K562 (cell line): Measurements from ENCODE around the gene CEACAM18. TPM values are rescaled to one million over a fixed set of nuclear protein-coding genes. Genes with fewer than 3 reads are reported as not detected.

ENCODE experiments used
- ARID2 ChIP-seq: fragments of 450-650 bp; IDR thresholded peaks from 2 replicates; pipeline ENCODE4 v1.6.1; 2017; ENCODE audit warnings: antibody characterized with exemption, mild to moderate bottlenecking
- BMI1 ChIP-seq: fragments of 150-350 bp; IDR thresholded peaks from 2 replicates; pipeline ENCODE4 v1.6.1; 2014; ENCODE audit warnings: low read length
- CXXC5 ChIP-seq: fragments of 250-450 bp; sonication (Bioruptor Pico); IDR thresholded peaks from 2 replicates; pipeline ENCODE4 v1.8.0; 2022; ENCODE audit warnings: inconsistent platforms, mild to moderate bottlenecking, moderate library complexity
- KDM1A ChIP-seq, 2 experiments: fragments of 450-650 bp; IDR thresholded peaks; 2 replicates each; pipeline ENCODE4 v1.6.1; 2016; ENCODE audit warnings: mild to moderate bottlenecking in 2 of 2
- MED1 ChIP-seq: sonication (generic); formaldehyde crosslinking; IDR thresholded peaks from 2 replicates; pipeline ENCODE4 v1.8.1; 2023; ENCODE audit warnings: missing genetic modification reagents, borderline replicate concordance
- NCOA4 ChIP-seq: fragments of 450-650 bp; IDR thresholded peaks from 2 replicates; pipeline ENCODE4 v1.6.1; 2018; ENCODE audit warnings: mild to moderate bottlenecking; ENCODE audit not compliant: partially characterized antibody
- NELFE ChIP-seq: IDR thresholded peaks from 2 replicates; pipeline ENCODE4 v1.6.1; 2011; ENCODE audit warnings: mild to moderate bottlenecking; ENCODE audit not compliant: insufficient read depth, insufficient read length
- PHB2 ChIP-seq: fragments of 450-650 bp; IDR thresholded peaks from 2 replicates; pipeline ENCODE4 v1.6.1; 2017; ENCODE audit warnings: low read depth
- PTTG1 ChIP-seq: fragments of 450-650 bp; IDR thresholded peaks from 2 replicates; pipeline ENCODE4 v1.6.1; 2016; ENCODE audit warnings: low read depth, mild to moderate bottlenecking, missing genetic modification characterization, missing compliant biosample characterization
- SAFB ChIP-seq: fragments of 200-400 bp; formaldehyde crosslinking; IDR thresholded peaks from 2 replicates; pipeline ENCODE4 v1.6.1; 2017; ENCODE audit warnings: low read depth, low read length, borderline replicate concordance
- SOX6 ChIP-seq: fragments of 450-650 bp; IDR thresholded peaks from 2 replicates; pipeline ENCODE4 v1.6.1; 2014; ENCODE audit warnings: mild to moderate bottlenecking
- ZC3H4 ChIP-seq: sonication (generic); formaldehyde crosslinking; IDR thresholded peaks from 2 replicates; pipeline ENCODE4 v1.9.0; 2021; ENCODE audit warnings: missing genetic modification reagents, borderline replicate concordance
- ZNF408 ChIP-seq: fragments of 250-450 bp; sonication (Bioruptor Pico); IDR thresholded peaks from 2 replicates; pipeline ENCODE4 v1.4.0; 2020; ENCODE audit warnings: low read depth, mild to moderate bottlenecking, moderate library complexity
- polyA plus RNA-seq, 8 experiments: library from polyadenylated mRNA; depleted of rRNA in 4 of 8; stranded (reverse) in 5 of 8; unstranded in 3 of 8; fragments of >200 nt; fragmentation: Nextera tagmentation in 2 of 8; fragmentation: Illumina TruSeq in 1 of 8; extraction: Ambion mirVana in 2 of 8; extraction: Trizol in 1 of 8; gene quantifications; 2 replicates each; pipeline versions ENCODE4 v1.2.1 to v1.2.3, GENCODE V29; 2011 to 2014; ENCODE audit warnings: inconsistent platforms in 1 of 8, missing spikeins in 1 of 8
- total RNA-seq, 7 experiments: library from RNA; depleted of rRNA in 6 of 7; stranded (reverse); fragments of >200 nt in 6 of 7; fragmentation: Illumina TruSeq in 2 of 7; extraction: Trizol in 2 of 7; gene quantifications; 2 replicates each; pipeline versions ENCODE4 v1.2.1 to v1.2.3, GENCODE V29; 2011 to 2021; ENCODE audit warnings: low replicate concordance in 1 of 7
- TF ChIP-seq, protein P1 (sequence below), 2 experiments: fragments of 450-650 bp; conservative IDR thresholded peaks; 2 replicates each; pipeline ENCODE4 v1.6.1; 2017; ENCODE audit warnings: mild to moderate bottlenecking in 2 of 2, moderate library complexity in 2 of 2
- TF ChIP-seq, protein P2 (sequence below): fragments of 450-650 bp; conservative IDR thresholded peaks from 2 replicates; pipeline ENCODE4 v1.6.1; 2016; ENCODE audit warnings: missing genetic modification characterization, low read depth, mild to moderate bottlenecking, missing compliant biosample characterization, moderate library complexity
- TF ChIP-seq, protein P3 (sequence below), 2 experiments: fragments of 450-650 bp in 1 of 2; sonication (generic) in 1 of 2; formaldehyde crosslinking in 1 of 2; IDR thresholded peaks in 1 of 2; conservative IDR thresholded peaks in 1 of 2; 2 replicates each; pipeline versions ENCODE4 v1.6.1 to v1.8.1; 2016 to 2023; ENCODE audit warnings: mild to moderate bottlenecking in 2 of 2, moderate library complexity in 2 of 2, inconsistent platforms in 1 of 2, missing genetic modification reagents in 1 of 2
- TF ChIP-seq, protein P4 (sequence below): fragments of 200-800 bp; sonication (Bioruptor generic); IDR thresholded peaks from 2 replicates; pipeline ENCODE4 v1.6.1; 2017; ENCODE audit warnings: missing genetic modification characterization, missing compliant biosample characterization

Gene CEACAM18
- total and polyA plus RNA-seq, 9 of the 15 experiments (the other 6 are each of a cell fraction or from before 2014, with no cell fraction given) = 0.08 to 0.24 (median 0.15) TPM; not detected in 3

DNA sequence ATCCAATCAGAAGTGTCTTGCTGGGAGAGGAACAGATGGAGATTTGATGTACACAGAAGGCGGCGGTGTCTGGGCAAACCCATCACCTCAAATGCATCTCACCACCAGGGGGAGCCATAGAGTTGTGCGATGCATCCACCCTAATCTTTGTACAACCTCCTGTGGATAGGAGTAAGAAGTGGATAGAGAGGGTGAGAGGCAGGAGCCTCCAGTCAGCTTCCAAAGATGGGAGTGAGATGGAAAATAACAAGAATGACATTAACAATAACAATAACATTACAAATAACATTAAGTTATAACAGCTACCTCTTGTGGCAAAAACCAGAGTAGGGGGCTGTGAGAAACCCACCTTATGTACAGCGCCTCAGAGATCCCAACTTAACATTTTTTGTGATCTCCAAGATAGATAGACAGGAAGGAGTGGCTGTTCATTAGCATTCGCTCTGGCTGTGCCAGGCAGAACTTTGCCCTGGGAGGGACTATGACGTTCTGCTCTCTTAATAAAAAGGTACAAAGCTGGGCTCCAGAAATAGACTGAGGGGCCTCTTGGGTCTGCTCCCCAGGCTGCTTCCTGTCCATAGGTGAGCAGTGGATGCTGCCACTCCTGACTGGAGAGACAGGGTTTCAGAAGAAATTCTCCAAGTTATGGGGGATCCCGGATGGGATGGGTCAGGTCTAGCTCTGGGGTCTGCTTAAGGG, 5.2 kb upstream of the CEACAM18 start (continued):
- TF ChIP-seq, protein P1, sequence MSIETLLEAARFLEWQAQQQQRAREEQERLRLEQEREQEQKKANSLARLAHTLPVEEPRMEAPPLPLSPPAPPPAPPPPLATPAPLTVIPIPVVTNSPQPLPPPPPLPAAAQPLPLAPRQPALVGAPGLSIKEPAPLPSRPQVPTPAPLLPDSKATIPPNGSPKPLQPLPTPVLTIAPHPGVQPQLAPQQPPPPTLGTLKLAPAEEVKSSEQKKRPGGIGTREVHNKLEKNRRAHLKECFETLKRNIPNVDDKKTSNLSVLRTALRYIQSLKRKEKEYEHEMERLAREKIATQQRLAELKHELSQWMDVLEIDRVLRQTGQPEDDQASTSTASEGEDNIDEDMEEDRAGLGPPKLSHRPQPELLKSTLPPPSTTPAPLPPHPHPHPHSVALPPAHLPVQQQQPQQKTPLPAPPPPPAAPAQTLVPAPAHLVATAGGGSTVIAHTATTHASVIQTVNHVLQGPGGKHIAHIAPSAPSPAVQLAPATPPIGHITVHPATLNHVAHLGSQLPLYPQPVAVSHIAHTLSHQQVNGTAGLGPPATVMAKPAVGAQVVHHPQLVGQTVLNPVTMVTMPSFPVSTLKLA (conservative IDR thresholded peaks at IDR 0.05) = peak in 1 of 2 experiments; percentile 36; a peak in 2 of 4 replicates
- TF ChIP-seq, protein P2, sequence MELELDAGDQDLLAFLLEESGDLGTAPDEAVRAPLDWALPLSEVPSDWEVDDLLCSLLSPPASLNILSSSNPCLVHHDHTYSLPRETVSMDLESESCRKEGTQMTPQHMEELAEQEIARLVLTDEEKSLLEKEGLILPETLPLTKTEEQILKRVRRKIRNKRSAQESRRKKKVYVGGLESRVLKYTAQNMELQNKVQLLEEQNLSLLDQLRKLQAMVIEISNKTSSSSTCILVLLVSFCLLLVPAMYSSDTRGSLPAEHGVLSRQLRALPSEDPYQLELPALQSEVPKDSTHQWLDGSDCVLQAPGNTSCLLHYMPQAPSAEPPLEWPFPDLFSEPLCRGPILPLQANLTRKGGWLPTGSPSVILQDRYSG (tag) = no peak
- no peak for TF ChIP-seq NCOA4
- TF ChIP-seq KDM1A (IDR thresholded peaks at IDR 0.05) = 0 out of 4 replicates have a peak, but pooled peaks of 1 of the 2 experiments have one; percentile 47
- TF ChIP-seq ARID2 = peak; percentile 93
- no peak for TF ChIP-seq BMI1
- TF ChIP-seq PHB2 = no peak
- no peak for TF ChIP-seq MED1
- TF ChIP-seq ZC3H4 (CRISPR knock-in tag) = no peak
- TF ChIP-seq, protein P3, sequence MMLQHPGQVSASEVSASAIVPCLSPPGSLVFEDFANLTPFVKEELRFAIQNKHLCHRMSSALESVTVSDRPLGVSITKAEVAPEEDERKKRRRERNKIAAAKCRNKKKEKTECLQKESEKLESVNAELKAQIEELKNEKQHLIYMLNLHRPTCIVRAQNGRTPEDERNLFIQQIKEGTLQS (IDR thresholded peaks at IDR 0.05) = no peak
- TF ChIP-seq, protein P3 (CRISPR knock-in tag; conservative IDR thresholded peaks at IDR 0.05) = 0 out of 2 replicates have a peak, but pooled peaks have one; percentile 49
- no peak for TF ChIP-seq ZNF408 (CRISPR knock-in tag)
- no peak for TF ChIP-seq NELFE
- no peak for TF ChIP-seq CXXC5 (CRISPR knock-in tag)
- TF ChIP-seq SOX6 = 0 out of 2 replicates have a peak, but pooled peaks have one; percentile 30
- no peak for TF ChIP-seq SAFB
- TF ChIP-seq, protein P4, sequence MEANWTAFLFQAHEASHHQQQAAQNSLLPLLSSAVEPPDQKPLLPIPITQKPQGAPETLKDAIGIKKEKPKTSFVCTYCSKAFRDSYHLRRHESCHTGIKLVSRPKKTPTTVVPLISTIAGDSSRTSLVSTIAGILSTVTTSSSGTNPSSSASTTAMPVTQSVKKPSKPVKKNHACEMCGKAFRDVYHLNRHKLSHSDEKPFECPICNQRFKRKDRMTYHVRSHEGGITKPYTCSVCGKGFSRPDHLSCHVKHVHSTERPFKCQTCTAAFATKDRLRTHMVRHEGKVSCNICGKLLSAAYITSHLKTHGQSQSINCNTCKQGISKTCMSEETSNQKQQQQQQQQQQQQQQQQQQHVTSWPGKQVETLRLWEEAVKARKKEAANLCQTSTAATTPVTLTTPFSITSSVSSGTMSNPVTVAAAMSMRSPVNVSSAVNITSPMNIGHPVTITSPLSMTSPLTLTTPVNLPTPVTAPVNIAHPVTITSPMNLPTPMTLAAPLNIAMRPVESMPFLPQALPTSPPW = 0 out of 2 replicates have a peak, but pooled peaks have one; percentile 9
- TF ChIP-seq PTTG1 (tag) = no peak
